ENCODE data around the gene USP44.

GRCh38 chr12:95551305-95551704 is at the start of gene USP44:
- TF ChIP-seq, protein P1, sequence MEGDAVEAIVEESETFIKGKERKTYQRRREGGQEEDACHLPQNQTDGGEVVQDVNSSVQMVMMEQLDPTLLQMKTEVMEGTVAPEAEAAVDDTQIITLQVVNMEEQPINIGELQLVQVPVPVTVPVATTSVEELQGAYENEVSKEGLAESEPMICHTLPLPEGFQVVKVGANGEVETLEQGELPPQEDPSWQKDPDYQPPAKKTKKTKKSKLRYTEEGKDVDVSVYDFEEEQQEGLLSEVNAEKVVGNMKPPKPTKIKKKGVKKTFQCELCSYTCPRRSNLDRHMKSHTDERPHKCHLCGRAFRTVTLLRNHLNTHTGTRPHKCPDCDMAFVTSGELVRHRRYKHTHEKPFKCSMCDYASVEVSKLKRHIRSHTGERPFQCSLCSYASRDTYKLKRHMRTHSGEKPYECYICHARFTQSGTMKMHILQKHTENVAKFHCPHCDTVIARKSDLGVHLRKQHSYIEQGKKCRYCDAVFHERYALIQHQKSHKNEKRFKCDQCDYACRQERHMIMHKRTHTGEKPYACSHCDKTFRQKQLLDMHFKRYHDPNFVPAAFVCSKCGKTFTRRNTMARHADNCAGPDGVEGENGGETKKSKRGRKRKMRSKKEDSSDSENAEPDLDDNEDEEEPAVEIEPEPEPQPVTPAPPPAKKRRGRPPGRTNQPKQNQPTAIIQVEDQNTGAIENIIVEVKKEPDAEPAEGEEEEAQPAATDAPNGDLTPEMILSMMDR (IDR thresholded peaks at IDR 0.05; ENCODE audit: low read depth, low read length, poor library complexity, severe bottlenecking), result no peak
- no peak for TF ChIP-seq EZH2phosphoT487 (IDR thresholded peaks at IDR 0.05; ENCODE audit: borderline replicate concordance, low read length)
